ENCODE data around the gene C1orf159. TPM values are rescaled to one million over a fixed set of nuclear protein-coding genes. Genes with fewer than 3 reads are reported as not detected.

Gene C1orf159
- polyA plus RNA-seq, 1 donor from 2014 or later, result 31.5 TPM

GRCh38 chr1:1124786-1125642 lies 9.1 kb upstream of the C1orf159 start:
- H3F3A ChIP-seq (ENCODE audit: insufficient read depth, low read length, poor library complexity, severe bottlenecking), result no peaks in the 10 kb centered on the region
- no peak overlapping the region for H3K27ac ChIP-seq (ENCODE audit: low read length)
- H3K9ac ChIP-seq (ENCODE audit: low read length), result no peak overlapping the region
- no peak overlapping the region for H3K4me2 ChIP-seq (ENCODE audit: low read length)
- H2AFZ ChIP-seq (ENCODE audit: low read depth, low read length), result no peak overlapping the region
- H3K79me2 ChIP-seq (replicated peaks; ENCODE audit: insufficient read depth, low read length), result no peaks in the 10 kb centered on the region
- no peak overlapping the region for H3K4me3 ChIP-seq (ENCODE audit: low read length)
- H3K27me3 ChIP-seq (ENCODE audit: insufficient read depth, low read depth, low read length), result no peaks in the 10 kb centered on the region
- no peaks in the 10 kb centered on the region for H3K36me3 ChIP-seq (ENCODE audit: insufficient read depth, low read length)
- no peaks in the 10 kb centered on the region for H3K9me2 ChIP-seq (ENCODE audit: insufficient read depth, low read length)
- no peaks in the 10 kb centered on the region for H4K20me1 ChIP-seq (ENCODE audit: insufficient read depth)
- TF ChIP-seq CTCF (IDR thresholded peaks at IDR 0.05; ENCODE audit: poor library complexity, severe bottlenecking) (no peak), TAF1 (IDR thresholded peaks at IDR 0.05; ENCODE audit: low read depth) (no peak), REST (IDR thresholded peaks at IDR 0.05; ENCODE audit: borderline replicate concordance) (no peak), POLR2AphosphoS5 (IDR thresholded peaks at IDR 0.05) (no peak), SMC3 (conservative IDR thresholded peaks at IDR 0.05; ENCODE audit: poor library complexity) (no peak), EZH2 (IDR thresholded peaks at IDR 0.05; ENCODE audit: borderline replicate concordance, insufficient read depth, low read length, poor library complexity, severe bottlenecking) (no peak), RAD21 (conservative IDR thresholded peaks at IDR 0.05) (no peak), MXI1 (conservative IDR thresholded peaks at IDR 0.05; ENCODE audit: poor library complexity, severe bottlenecking) (no peak), EP300 (conservative IDR thresholded peaks at IDR 0.05; ENCODE audit: poor library complexity, severe bottlenecking) (no peak)
- H3K9me3 ChIP-seq (ENCODE audit: low read length), result no peaks in the 10 kb centered on the region

- no peak overlapping the region for H3K27ac ChIP-seq (ENCODE audit: low read length)
- no peaks in the 10 kb centered on the region for H4K20me1 ChIP-seq (ENCODE audit: insufficient read depth)
- H2AFZ ChIP-seq (ENCODE audit: low read depth, low read length), result no peak overlapping the region
- no peak overlapping the region for H3K4me3 ChIP-seq (ENCODE audit: low read length)
- TF ChIP-seq EZH2 (IDR thresholded peaks at IDR 0.05; ENCODE audit: borderline replicate concordance, insufficient read depth, low read length, poor library complexity, severe bottlenecking) (no peak), POLR2AphosphoS5 (IDR thresholded peaks at IDR 0.05) (no peak), MXI1 (conservative IDR thresholded peaks at IDR 0.05; ENCODE audit: poor library complexity, severe bottlenecking) (no peak), REST (IDR thresholded peaks at IDR 0.05; ENCODE audit: borderline replicate concordance) (no peak), SMC3 (conservative IDR thresholded peaks at IDR 0.05; ENCODE audit: poor library complexity) (no peak), RAD21 (conservative IDR thresholded peaks at IDR 0.05) (no peak), EP300 (conservative IDR thresholded peaks at IDR 0.05; ENCODE audit: poor library complexity, severe bottlenecking) (no peak), TAF1 (IDR thresholded peaks at IDR 0.05; ENCODE audit: low read depth) (no peak), CTCF (IDR thresholded peaks at IDR 0.05; ENCODE audit: poor library complexity, severe bottlenecking) (no peak)
- no peaks in the 10 kb centered on the region for H3K9me3 ChIP-seq (ENCODE audit: low read length)
- H3K36me3 ChIP-seq (ENCODE audit: insufficient read depth, low read length), result no peaks in the 10 kb centered on the region
- no peaks in the 10 kb centered on the region for H3K27me3 ChIP-seq (ENCODE audit: insufficient read depth, low read depth, low read length)
- no peaks in the 10 kb centered on the region for H3K9me2 ChIP-seq (ENCODE audit: insufficient read depth, low read length)
- no peak overlapping the region for H3K9ac ChIP-seq (ENCODE audit: low read length)
- H3K79me2 ChIP-seq (replicated peaks; ENCODE audit: insufficient read depth, low read length), result no peaks in the 10 kb centered on the region
- H3F3A ChIP-seq (ENCODE audit: insufficient read depth, low read length, poor library complexity, severe bottlenecking), result no peaks in the 10 kb centered on the region
- no peak overlapping the region for H3K4me2 ChIP-seq (ENCODE audit: low read length)
These were observed 8.6 kb upstream of the C1orf159 start for GRCh38 chr1:1124508-1124785.

All from neural cell (in vitro differentiated cells).